Activated CD8-positive, alpha-beta T cell treated with anti-CD3 and anti-CD28 coated beads, Interleukin-2, amount 10 ng/mL, durations not matched to agents 7 days and 5 days (primary cell): Measurements from ENCODE around the gene MVK. TPM values are rescaled to one million over a fixed set of nuclear protein-coding genes. Genes with fewer than 3 reads are reported as not detected.

Source experiments
- ATAC-seq: fragments of 150-1000 bp; cut with Tn5 transposase; one replicate; pipeline ENCODE4 v1.10.0; 2021; ENCODE audit warnings: moderate library complexity
- CTCF ChIA-PET: fragments of 350-600 bp; sonication (Branson Sonifier 250); formaldehyde crosslinking; loops from one replicate; lab custom pipeline; 2021; ENCODE audit warnings: antibody characterized with exemption; lab: Charles Lee
- POLR2A ChIA-PET: fragments of 350-600 bp; sonication (Branson Sonifier 250); formaldehyde crosslinking; loops from one replicate; lab custom pipeline; 2021; ENCODE audit warnings: antibody characterized with exemption; lab: Charles Lee
- DNase-seq: peaks from one replicate; pipeline ENCODE4 v3.0.0-alpha.2; 2020
- H3K27ac Mint-ChIP-seq: one replicate; pipeline ENCODE4 v1.8.0; 2021; ENCODE audit warnings: mild to moderate bottlenecking, mixed read lengths
- H3K27me3 Mint-ChIP-seq: one replicate; pipeline ENCODE4 v1.8.0; 2021; ENCODE audit warnings: low read depth, mixed read lengths
- H3K36me3 Mint-ChIP-seq: one replicate; pipeline ENCODE4 v1.8.0; 2021; ENCODE audit warnings: low read depth, mixed read lengths
- H3K4me1 Mint-ChIP-seq: one replicate; pipeline ENCODE4 v1.8.0; 2021; ENCODE audit warnings: low read depth, mixed read lengths
- H3K4me3 Mint-ChIP-seq: one replicate; pipeline ENCODE4 v1.8.0; 2021; ENCODE audit warnings: mild to moderate bottlenecking, mixed read lengths
- H3K9me3 Mint-ChIP-seq: one replicate; pipeline ENCODE4 v1.8.0; 2022; ENCODE audit warnings: mixed read lengths; ENCODE audit not compliant: insufficient read depth
- total RNA-seq, 2 experiments: library from RNA; stranded (reverse); gene quantifications; one replicate each; pipeline ENCODE4 v1.2.3, GENCODE V29; 2021

Gene MVK
- total RNA-seq, 2 experiments from 2014 or later = 25.0 to 28.5 TPM

GRCh38 chr12:109613649-109614455 lies 40.3 kb downstream of the MVK start:
- Mint-ChIP-seq H3K27ac (no peak overlapping the region), H3K36me3 (no peaks in the 10 kb centered on the region), H3K4me1 (no peaks in the 10 kb centered on the region), H3K4me3 (no peak overlapping the region), H3K27me3 (peaks cover 8% of the 10 kb centered on the region), H3K9me3 (no peaks in the 10 kb centered on the region)
- ChIA-PET CTCF (interaction anchor here (0.9 kb wide), 1 partner anchor 181 kb away, joined by 3 read pairs; no protein-coding TSS in a partner anchor), POLR2A (no interaction called here)
- DNase-seq (no peak), ATAC-seq (no peak)

GRCh38 chr12:109615556-109616229 lies 42.1 kb downstream of the MVK start:
- CTCF ChIA-PET = interaction anchor here (1.8 kb wide), 1 partner anchor 18 kb away, joined by 5 read pairs; no protein-coding TSS in a partner anchor
- Mint-ChIP-seq H3K36me3 (no peaks in the 10 kb centered on the region), H3K27me3 (peaks cover 9% of the 10 kb centered on the region)

DNA sequence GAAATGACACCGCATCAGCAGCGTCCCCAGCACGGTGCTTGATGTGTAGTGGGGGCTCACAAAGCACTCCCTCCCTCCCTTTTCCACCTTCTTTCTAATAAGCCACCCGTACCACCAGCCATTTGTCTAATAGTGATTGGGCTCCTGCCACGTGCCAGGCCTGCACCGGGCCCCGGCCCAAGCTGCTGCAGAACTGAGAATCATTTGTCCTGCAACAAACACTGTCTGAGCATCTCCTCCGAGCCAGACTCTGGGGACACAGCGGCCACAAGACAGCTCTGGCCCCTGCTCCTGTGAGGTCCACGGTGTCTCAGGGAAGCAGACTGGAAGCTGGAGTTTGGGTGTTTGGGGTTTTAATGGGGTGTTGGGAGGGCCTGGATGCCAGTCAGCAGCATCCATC lies 43.9 kb downstream of the MVK start:
- CTCF ChIA-PET = no interaction called here
- POLR2A ChIA-PET = interaction anchor here (0.5 kb wide), 1 partner anchor 60 kb away, joined by 3 read pairs; no protein-coding TSS in a partner anchor
- Mint-ChIP-seq H3K4me1 (no peaks in the 10 kb centered on the region), H3K4me3 (no peak overlapping the region), H3K36me3 (no peaks in the 10 kb centered on the region), H3K27ac (no peak overlapping the region), H3K27me3 (peaks cover 20% of the 10 kb centered on the region), H3K9me3 (no peaks in the 10 kb centered on the region)
- ATAC-seq (no peak), DNase-seq (no peak)

More at GRCh38 chr12:109615556-109616229, 42.1 kb downstream of the MVK start:
- no peaks in the 10 kb centered on the region for H3K9me3 Mint-ChIP-seq
- DNase-seq = no peak
- no peak overlapping the region for H3K27ac Mint-ChIP-seq
- ATAC-seq = no peak
- no peaks in the 10 kb centered on the region for H3K4me1 Mint-ChIP-seq
- POLR2A ChIA-PET = no interaction called here
- no peak overlapping the region for H3K4me3 Mint-ChIP-seq

DNA sequence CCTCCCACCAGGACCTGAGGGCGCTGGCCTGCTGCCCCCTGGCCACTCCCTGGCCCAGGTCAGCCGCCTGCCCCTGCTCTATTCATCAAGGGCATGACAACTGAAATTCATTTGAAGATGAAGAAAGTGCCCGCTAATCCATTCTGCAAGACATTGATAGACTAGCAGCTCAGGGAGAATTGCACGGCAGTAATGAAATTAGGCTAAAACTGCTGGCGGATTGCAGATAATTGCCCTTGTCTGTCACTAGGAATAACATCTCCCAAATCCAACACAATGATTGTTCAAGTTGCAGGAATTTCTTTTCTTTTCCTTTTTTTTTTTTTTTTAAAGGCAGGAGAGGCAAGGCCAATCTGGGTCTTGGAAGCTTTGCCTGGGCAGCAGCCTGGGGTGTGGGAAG lies 44.5 kb downstream of the MVK start:
- no peak overlapping the region for H3K27ac Mint-ChIP-seq
- ChIA-PET CTCF (interaction anchor here (1.1 kb wide), 1 partner anchor 20 kb away, joined by 3 read pairs; no protein-coding TSS in a partner anchor), POLR2A (interaction anchor here (0.5 to 0.6 kb wide), 2 partner anchors 59 to 228 kb away, joined by 3 read pairs; no protein-coding TSS in a partner anchor)
- ATAC-seq = no peak
- H3K4me3 Mint-ChIP-seq = no peak overlapping the region
- no peaks in the 10 kb centered on the region for H3K4me1 Mint-ChIP-seq
- H3K9me3 Mint-ChIP-seq = no peaks in the 10 kb centered on the region
- no peaks in the 10 kb centered on the region for H3K36me3 Mint-ChIP-seq
- DNase-seq = no peak
- H3K27me3 Mint-ChIP-seq = peaks cover 23% of the 10 kb centered on the region

GRCh38 chr12:109619002-109619604 lies 45.5 kb downstream of the MVK start:
- no peaks in the 10 kb centered on the region for H3K9me3 Mint-ChIP-seq
- no peaks in the 10 kb centered on the region for H3K4me1 Mint-ChIP-seq
- ATAC-seq (no peak), DNase-seq (no peak)
- H3K4me3 Mint-ChIP-seq = no peak overlapping the region
- no peak overlapping the region for H3K27ac Mint-ChIP-seq
- POLR2A ChIA-PET = no interaction called here
- peaks cover 23% of the 10 kb centered on the region for H3K27me3 Mint-ChIP-seq
- no peaks in the 10 kb centered on the region for H3K36me3 Mint-ChIP-seq
- CTCF ChIA-PET = interaction anchor here (1.1 kb wide), 1 partner anchor 21 kb away, joined by 3 read pairs; no protein-coding TSS in a partner anchor

DNA sequence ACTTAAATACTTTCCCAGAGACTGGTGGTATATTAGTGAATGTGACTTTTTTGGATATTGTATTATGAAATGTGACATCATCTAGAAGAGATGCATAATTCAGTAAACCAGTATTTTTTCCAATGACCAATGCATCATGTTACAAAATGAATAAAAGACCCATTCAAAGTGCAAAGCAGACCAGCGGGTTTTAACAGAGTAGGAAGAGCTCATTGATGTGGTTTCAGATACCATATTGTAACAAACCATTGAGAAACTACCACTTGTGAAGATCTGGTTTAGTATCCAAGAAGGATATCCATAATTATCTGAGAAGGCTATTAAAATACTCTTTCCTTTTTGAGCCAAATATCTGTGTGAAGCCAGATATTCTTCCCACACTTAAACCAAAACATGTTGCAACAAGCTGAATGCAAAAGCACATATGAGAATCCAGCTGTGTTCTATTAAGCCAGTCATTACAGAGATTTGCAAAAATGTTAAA lies 47.7 kb downstream of the MVK start:
- ChIA-PET CTCF (interaction anchor here (0.8 to 1.0 kb wide), 2 partner anchors 9 to 227 kb away, joined by 3 read pairs; no protein-coding TSS in a partner anchor), POLR2A (no interaction called here)
- H3K9me3 Mint-ChIP-seq = no peaks in the 10 kb centered on the region
- H3K4me3 Mint-ChIP-seq = no peak overlapping the region
- H3K27ac Mint-ChIP-seq = no peak overlapping the region
- ATAC-seq (no peak), DNase-seq (no peak)
- no peaks in the 10 kb centered on the region for H3K36me3 Mint-ChIP-seq
- H3K4me1 Mint-ChIP-seq = no peaks in the 10 kb centered on the region
- peaks cover 21% of the 10 kb centered on the region for H3K27me3 Mint-ChIP-seq

- Mint-ChIP-seq H3K36me3 (no peaks in the 10 kb centered on the region), H3K4me3 (no peak overlapping the region), H3K9me3 (no peaks in the 10 kb centered on the region), H3K27ac (no peak overlapping the region), H3K27me3 (peaks cover 20% of the 10 kb centered on the region), H3K4me1 (no peaks in the 10 kb centered on the region)
- no peak for DNase-seq
- ChIA-PET CTCF (interaction anchor here (1.0 kb wide), 1 partner anchor 9 kb away, joined by 3 read pairs; no protein-coding TSS in a partner anchor), POLR2A (no interaction called here)
- ATAC-seq = no peak
Observed at GRCh38 chr12:109621901-109622364, 48.3 kb downstream of the MVK start.

DNA sequence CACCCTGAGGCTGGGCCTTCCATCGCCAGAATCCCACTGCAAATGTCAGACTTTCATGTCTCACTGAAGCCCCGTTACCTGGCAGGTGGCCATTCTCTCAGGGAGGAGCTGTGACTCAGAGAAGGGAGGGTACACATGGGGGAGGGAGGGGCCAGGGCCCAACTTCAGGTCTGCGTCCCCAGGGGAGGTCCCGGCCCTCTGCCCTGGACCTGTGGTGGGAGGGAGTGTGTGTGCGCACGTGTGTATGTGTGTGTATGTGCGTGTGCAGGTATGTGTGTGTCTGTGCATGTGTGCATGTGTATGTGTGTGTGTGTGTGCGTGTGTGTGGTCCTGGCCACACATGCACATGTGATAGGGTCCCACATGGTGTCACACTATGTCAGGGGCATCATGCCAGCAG lies 50.9 kb downstream of the MVK start:
- H3K9me3 Mint-ChIP-seq = no peaks in the 10 kb centered on the region
- H3K27me3 Mint-ChIP-seq = peaks cover 20% of the 10 kb centered on the region
- no peak for ATAC-seq
- CTCF ChIA-PET = no interaction called here
- H3K4me1 Mint-ChIP-seq = no peaks in the 10 kb centered on the region
- H3K4me3 Mint-ChIP-seq = no peak overlapping the region
- H3K36me3 Mint-ChIP-seq = no peaks in the 10 kb centered on the region
- no peak for DNase-seq
- POLR2A ChIA-PET = no interaction called here
- H3K27ac Mint-ChIP-seq = no peak overlapping the region

DNA sequence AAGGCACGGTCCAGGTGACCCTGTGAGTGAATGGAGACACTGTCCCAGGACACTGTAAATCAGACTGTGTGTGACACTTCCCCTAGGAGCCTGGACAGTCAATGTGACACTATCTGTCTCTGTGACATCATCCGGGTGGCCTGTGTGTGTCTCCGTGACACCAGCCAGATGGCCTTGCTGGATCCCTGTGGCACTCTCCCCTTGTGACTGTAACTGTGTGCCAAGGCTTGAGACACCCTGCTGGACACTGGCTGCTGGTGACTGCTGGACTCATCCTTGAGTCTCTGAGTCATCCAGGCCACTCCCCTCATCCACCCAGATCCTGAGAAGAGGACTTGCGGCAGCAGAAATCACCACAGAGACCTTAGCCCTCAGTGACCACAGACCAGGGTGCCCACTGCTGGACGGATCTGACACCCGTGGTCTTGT lies 51.6 kb downstream of the MVK start:
- ATAC-seq = no peak
- Mint-ChIP-seq H3K4me3 (no peak overlapping the region), H3K27me3 (peaks cover 17% of the 10 kb centered on the region), H3K36me3 (no peaks in the 10 kb centered on the region), H3K27ac (no peak overlapping the region), H3K4me1 (no peaks in the 10 kb centered on the region), H3K9me3 (no peaks in the 10 kb centered on the region)
- CTCF ChIA-PET = no interaction called here
- no peak for DNase-seq
- POLR2A ChIA-PET = no interaction called here

- H3K36me3 Mint-ChIP-seq = no peaks in the 10 kb centered on the region
- H3K27me3 Mint-ChIP-seq = peaks cover 14% of the 10 kb centered on the region
- H3K27ac Mint-ChIP-seq = no peak overlapping the region
- ChIA-PET POLR2A (no interaction called here), CTCF (no interaction called here)
- no peak overlapping the region for H3K4me3 Mint-ChIP-seq
- H3K4me1 Mint-ChIP-seq = no peaks in the 10 kb centered on the region
- no peaks in the 10 kb centered on the region for H3K9me3 Mint-ChIP-seq
- ATAC-seq (no peak), DNase-seq (no peak)
Observed at GRCh38 chr12:109625749-109626377, 52.3 kb downstream of the MVK start.

DNA sequence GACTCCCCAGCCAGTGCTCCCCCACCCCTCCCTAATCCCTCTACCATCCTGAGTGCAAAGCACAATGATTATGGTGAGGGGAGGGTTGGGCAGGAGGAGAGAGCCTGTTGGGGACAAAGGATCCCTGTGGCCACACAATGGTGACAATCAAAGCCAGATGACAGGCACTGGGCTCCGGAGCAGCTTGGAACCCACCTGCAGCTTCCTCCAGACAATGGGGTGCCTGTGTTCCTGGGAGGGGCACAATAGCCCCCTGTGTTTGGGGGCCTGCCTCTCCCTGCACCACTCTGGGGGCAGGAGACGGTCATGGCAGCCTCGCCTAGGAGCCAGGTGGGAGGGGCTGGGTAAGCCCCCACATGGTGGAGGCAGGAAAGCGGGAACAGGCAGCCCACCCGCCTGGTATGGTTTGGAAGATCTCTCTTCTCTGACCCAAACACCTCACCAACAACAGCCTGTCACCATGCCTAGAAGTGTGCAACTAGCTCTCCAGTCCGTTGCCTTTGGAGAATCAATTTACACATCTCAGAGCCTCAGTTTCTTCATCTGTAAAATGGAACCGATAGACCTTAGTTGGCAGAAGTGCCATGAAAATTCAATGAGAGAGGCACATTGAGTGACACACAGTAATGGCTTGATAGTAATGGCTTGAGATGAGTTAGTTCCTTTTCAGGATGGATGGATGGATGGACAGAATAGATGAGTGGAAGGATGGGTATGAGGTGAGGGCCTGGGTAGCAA lies 53.0 kb downstream of the MVK start:
- H3K27ac Mint-ChIP-seq = no peak overlapping the region
- DNase-seq (no peak), ATAC-seq (no peak)
- H3K27me3 Mint-ChIP-seq = peaks cover 9% of the 10 kb centered on the region
- ChIA-PET POLR2A (no interaction called here), CTCF (no interaction called here)
- no peaks in the 10 kb centered on the region for H3K36me3 Mint-ChIP-seq
- no peak overlapping the region for H3K4me3 Mint-ChIP-seq
- H3K4me1 Mint-ChIP-seq = no peaks in the 10 kb centered on the region
- no peaks in the 10 kb centered on the region for H3K9me3 Mint-ChIP-seq
